DMS114 treated with DMSO at 0.1 percent for 48 hours (cell line): Measurements from ENCODE around the gene CPNE2.

ENCODE experiments used
- DNase-seq: peaks from one replicate; lab custom pipeline; 2025; ENCODE audit not compliant: unreplicated experiment; lab: John Stamatoyannopoulos, UW

Gene CPNE2

GRCh38 chr16:57190136-57190535, 97.8 kb downstream of the CPNE2 start:
- DNase-seq: no peak

DNA sequence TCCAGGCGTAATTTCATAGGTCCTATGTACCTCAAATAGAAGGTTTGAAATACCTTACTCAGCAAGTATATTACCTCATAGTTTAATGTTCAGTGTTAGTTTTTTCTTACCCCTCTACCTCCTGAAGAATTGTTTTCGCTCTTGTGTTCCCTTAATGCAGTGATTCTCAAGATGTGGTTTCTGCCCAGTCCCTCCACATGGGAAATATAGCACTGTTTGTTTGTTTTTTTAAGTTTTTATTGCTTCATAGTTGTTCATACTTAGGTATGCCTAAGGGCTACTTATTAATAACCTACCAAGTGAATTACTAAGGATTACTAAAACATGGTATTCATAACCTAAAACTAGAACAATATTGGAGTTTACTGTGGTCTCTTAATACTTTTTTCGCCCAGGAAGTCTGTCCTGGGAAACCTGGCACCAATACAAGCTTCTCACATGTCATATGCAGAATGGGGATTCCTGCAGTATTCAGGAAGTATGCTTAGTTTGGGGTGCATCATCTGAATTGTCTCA, 98.7 kb downstream of the CPNE2 start:
- no peak for DNase-seq

- DNase-seq: no peak
These were observed 99.8 kb downstream of the CPNE2 start for GRCh38 chr16:57192146-57192545.

GRCh38 chr16:57192720-57193486, 100.5 kb downstream of the CPNE2 start:
- DNase-seq: no peak

- no peak for DNase-seq
These were observed 102.1 kb downstream of the CPNE2 start for GRCh38 chr16:57194512-57194911.

GRCh38 chr16:57196286-57196685, 103.9 kb downstream of the CPNE2 start:
- DNase-seq: no peak

DNA sequence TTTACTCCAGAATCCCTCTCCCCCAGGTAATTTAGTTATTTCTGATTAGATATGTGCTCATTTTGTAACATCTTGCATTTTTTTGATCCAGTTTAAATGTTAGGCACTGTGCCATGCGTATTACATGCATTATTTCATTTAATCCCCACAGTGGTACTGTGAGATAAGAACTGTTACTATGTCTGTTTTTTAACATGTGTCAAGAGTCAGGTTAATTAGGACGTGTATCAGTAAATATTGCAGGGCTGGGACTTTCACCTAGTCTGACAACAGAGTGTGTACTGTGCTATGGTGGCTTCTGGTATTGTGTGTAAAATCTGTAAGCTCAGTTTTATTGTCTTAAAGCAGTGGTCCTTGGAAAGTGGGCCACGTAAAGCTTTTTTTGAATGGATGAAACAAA, 104.4 kb downstream of the CPNE2 start:
- no peak for DNase-seq
